Trophoblast cell (in vitro differentiated cells and primary cell): ENCODE data around the gene RAMP2.

ENCODE experiments used
- DNase-seq, 2 donors: peaks; one replicate each; pipeline ENCODE4 v3.0.0-alpha.2; 2016
- H2AFZ ChIP-seq: 2 replicates; pipeline ENCODE4 v1.6.1; 2013; ENCODE audit warnings: low read length, moderate library complexity, mild to moderate bottlenecking; ENCODE audit not compliant: insufficient read depth, poor library complexity
- H2AK5ac ChIP-seq: 2 replicates; pipeline ENCODE4 v1.6.1; 2013; ENCODE audit warnings: mild to moderate bottlenecking, low read length
- H2BK120ac ChIP-seq: 2 replicates; pipeline ENCODE4 v1.6.1; 2013; ENCODE audit warnings: low read length, mild to moderate bottlenecking, moderate library complexity; ENCODE audit not compliant: insufficient read depth, poor library complexity
- H2BK12ac ChIP-seq: 2 replicates; pipeline ENCODE4 v1.6.1; 2013; ENCODE audit warnings: mild to moderate bottlenecking, low read length, moderate library complexity
- H2BK5ac ChIP-seq: 2 replicates; pipeline ENCODE4 v1.6.1; 2013; ENCODE audit warnings: low read length, low read depth, moderate library complexity, mild to moderate bottlenecking; ENCODE audit not compliant: poor library complexity
- H3K14ac ChIP-seq: 2 replicates; pipeline ENCODE4 v1.6.1; 2013; ENCODE audit warnings: mild to moderate bottlenecking, low read length
- H3K18ac ChIP-seq: 2 replicates; pipeline ENCODE4 v1.6.1; 2013; ENCODE audit warnings: mild to moderate bottlenecking, low read length
- H3K23ac ChIP-seq: 2 replicates; pipeline ENCODE4 v1.6.1; 2013; ENCODE audit warnings: low read length
- H3K27ac ChIP-seq: 2 replicates; pipeline ENCODE4 v1.5.1; 2013; ENCODE audit warnings: low read depth, mild to moderate bottlenecking, inconsistent platforms, low read length, moderate library complexity
- H3K27me3 ChIP-seq: 2 replicates; pipeline ENCODE4 v1.6.1; 2013; ENCODE audit warnings: inconsistent platforms, mild to moderate bottlenecking, low read length, moderate library complexity; ENCODE audit not compliant: insufficient read depth
- H3K36me3 ChIP-seq, 2 experiments: 1 replicate in 1 of 2; 2 replicates in 1 of 2; pipeline ENCODE4 v1.6.1; 2013; ENCODE audit warnings: low read length in 2 of 2, mild to moderate bottlenecking in 2 of 2, moderate library complexity in 1 of 2; ENCODE audit not compliant: insufficient read depth in 2 of 2, control insufficient read depth in 1 of 2
- H3K4ac ChIP-seq: 2 replicates; pipeline ENCODE4 v1.6.1; 2013; ENCODE audit warnings: low read depth, mild to moderate bottlenecking, low read length, moderate library complexity
- H3K4me1 ChIP-seq, 2 experiments: 1 replicate in 1 of 2; 2 replicates in 1 of 2; pipeline ENCODE4 v1.6.1; 2013; ENCODE audit warnings: low read length in 2 of 2, mild to moderate bottlenecking in 2 of 2, moderate library complexity in 1 of 2; ENCODE audit not compliant: insufficient read depth in 2 of 2, control insufficient read depth in 1 of 2
- H3K4me2 ChIP-seq: 2 replicates; pipeline ENCODE4 v1.6.1; 2013; ENCODE audit warnings: inconsistent platforms, mild to moderate bottlenecking, low read length, moderate library complexity
- H3K4me3 ChIP-seq: 2 replicates; pipeline ENCODE4 v1.5.1; 2013; ENCODE audit warnings: mild to moderate bottlenecking, low read depth, low read length, inconsistent platforms
- H3K79me1 ChIP-seq: one replicate; pipeline ENCODE4 v1.6.1; 2013; ENCODE audit warnings: low read length
- H3K79me2 ChIP-seq: 2 replicates; pipeline ENCODE4 v1.6.1; 2013; ENCODE audit warnings: low read length, mild to moderate bottlenecking; ENCODE audit not compliant: control insufficient read depth, insufficient read depth, poor library complexity
- H3K9ac ChIP-seq: 2 replicates; pipeline ENCODE4 v1.6.1; 2013; ENCODE audit warnings: mild to moderate bottlenecking, low read length
- H3K9me3 ChIP-seq: 2 replicates; pipeline ENCODE4 v1.6.1; 2013; ENCODE audit warnings: low read depth, mild to moderate bottlenecking, control low read depth, inconsistent platforms, low read length; ENCODE audit not compliant: insufficient read depth
- H4K12ac ChIP-seq: 2 replicates; pipeline ENCODE4 v1.6.1; 2013; ENCODE audit warnings: low read depth, mild to moderate bottlenecking, low read length, moderate library complexity
- H4K8ac ChIP-seq: 2 replicates; pipeline ENCODE4 v1.6.1; 2013; ENCODE audit warnings: low read depth, mild to moderate bottlenecking, low read length, moderate library complexity
- H4K91ac ChIP-seq: one replicate; pipeline ENCODE4 v1.6.1; 2013; ENCODE audit warnings: low read depth, mild to moderate bottlenecking, low read length, moderate library complexity
- WGBS: extraction: QIAGEN DNeasy Blood & Tissue Kit; methylation state at CpG from one replicate; pipeline ENCODE4 v1.1.7; 2013; ENCODE audit warnings: missing lambda C conversion rate; ENCODE audit not compliant: insufficient read length, insufficient coverage; ENCODE audit errors: extremely low coverage; 5-methylcytosine and 5-hydroxymethylcytosine counted together

The RAMP2 gene

DNA sequence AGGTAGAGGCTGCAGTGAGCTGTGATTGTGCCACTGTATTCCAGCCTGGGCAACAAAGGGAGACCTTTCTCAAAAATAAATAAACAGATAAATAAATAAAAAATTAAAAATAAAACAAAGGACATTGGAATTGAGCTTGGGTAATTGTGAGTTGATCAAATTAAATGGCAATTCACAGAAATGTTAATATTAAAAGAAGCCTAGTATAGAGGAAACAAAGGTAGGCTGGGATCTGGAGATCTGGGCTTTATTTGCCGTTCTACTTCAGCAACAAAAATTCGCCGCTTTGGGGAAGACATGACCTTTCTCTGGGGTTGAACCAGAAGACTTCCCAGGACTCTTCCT is 11.9 kb downstream of the RAMP2 start:
- Histone ChIP-seq H3K79me1 (peaks cover 6% of the 10 kb centered on the region), H3K9ac (no peak overlapping the region), H3K23ac (no peak overlapping the region), H3K4me1 (peaks cover 0 to 2% of the 10 kb centered on the region in 2 experiments), H3K18ac (no peak overlapping the region), H2BK120ac (no peak overlapping the region), H2BK12ac (no peak overlapping the region), H4K91ac (no peak overlapping the region), H3K36me3 (peaks cover 7 to 16% of the 10 kb centered on the region in 2 experiments), H2AK5ac (no peak overlapping the region), H3K4me3 (no peak overlapping the region), H4K12ac (peak overlapping the region; percentile 63), H3K4ac (no peak overlapping the region), H3K4me2 (peak overlapping the region; percentile 69), H3K9me3 (no peaks in the 10 kb centered on the region), H3K14ac (no peak overlapping the region), H3K79me2 (no peaks in the 10 kb centered on the region), H3K27ac (no peak overlapping the region), H4K8ac (peak overlapping the region; percentile 97), H2BK5ac (no peak overlapping the region), H3K27me3 (no peaks in the 10 kb centered on the region), H2AFZ (peak overlapping the region; percentile 79)
- no peak for DNase-seq
- no CpG with 5 or more reads among the region's 3 CpGs for WGBS

DNA sequence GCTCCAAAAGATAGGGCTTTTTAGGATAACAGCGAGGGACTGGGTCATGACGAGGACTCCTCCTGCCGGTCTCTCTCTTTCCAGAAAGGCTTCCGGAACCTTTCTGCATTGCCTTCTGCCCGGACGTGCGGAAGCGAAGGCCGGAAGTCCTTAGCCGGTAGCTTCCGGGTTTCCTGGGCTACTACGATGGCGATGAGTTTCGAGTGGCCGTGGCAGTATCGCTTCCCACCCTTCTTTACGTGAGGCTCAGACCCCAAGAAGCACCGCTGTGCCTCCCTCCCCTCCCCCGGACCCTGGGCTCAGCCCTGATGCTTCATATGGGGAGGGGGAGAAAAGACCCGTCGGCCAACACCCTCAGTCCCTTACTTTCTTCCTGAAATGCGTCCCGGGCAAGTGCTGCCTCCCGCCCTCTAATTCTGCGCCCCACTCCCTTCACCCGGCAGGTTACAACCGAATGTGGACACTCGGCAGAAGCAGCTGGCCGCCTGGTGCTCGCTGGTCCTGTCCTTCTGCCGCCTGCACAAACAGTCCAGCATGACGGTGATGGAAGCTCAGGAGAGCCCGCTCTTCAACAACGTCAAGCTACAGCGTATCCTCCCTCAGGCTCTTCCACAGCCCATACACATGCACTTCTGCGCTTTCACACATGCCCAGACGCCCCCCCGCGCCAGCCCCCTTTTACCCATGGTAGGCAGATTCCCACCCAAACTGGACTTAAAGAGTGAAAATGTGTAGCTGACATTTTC is 12.4 kb downstream of the RAMP2 start, which contains the start of gene VPS25:
TSS of gene VPS25 (plus strand) at position 160 of the 746 bp plus-strand sequence. CDS start at position 187, 27 bp downstream.
- peak within 1 kb of the TSS; percentile 33 for H2AK5ac ChIP-seq
- peak within 1 kb of the TSS; percentile 78 for H4K12ac ChIP-seq
- peak; percentile 75 to 89 for DNase-seq
- H3K79me2 ChIP-seq, result no peaks in the 10 kb centered on the region
- WGBS, result no CpG with 5 or more reads among the region's 39 CpGs
- peak within 1 kb of the TSS; percentile 50 for H3K4ac ChIP-seq
- no peaks in the 10 kb centered on the region for H3K27me3 ChIP-seq
- peak within 1 kb of the TSS; percentile 28 for H2BK120ac ChIP-seq
- peak within 1 kb of the TSS; percentile 97 for H4K8ac ChIP-seq
- H3K27ac ChIP-seq, result peak within 1 kb of the TSS; percentile 36
- H3K36me3 ChIP-seq, result peaks cover 12 to 19% of the 10 kb centered on the region in 2 experiments
- H3K4me3 ChIP-seq, result peak within 1 kb of the TSS; percentile 92
- H3K18ac ChIP-seq, result peak within 1 kb of the TSS; percentile 91
- peak within 1 kb of the TSS; percentile 80 for H4K91ac ChIP-seq
- H3K4me1 ChIP-seq, result peaks cover 0 to 2% of the 10 kb centered on the region in 2 experiments
- H3K4me2 ChIP-seq, result peak within 1 kb of the TSS; percentile 69
- peak within 1 kb of the TSS; percentile 79 for H2AFZ ChIP-seq
- no peaks in the 10 kb centered on the region for H3K9me3 ChIP-seq
- no peak within 1 kb of the TSS for H2BK12ac ChIP-seq
- no peak within 1 kb of the TSS for H3K23ac ChIP-seq
- H3K14ac ChIP-seq, result peak within 1 kb of the TSS; percentile 78
- H3K79me1 ChIP-seq, result peaks cover 6% of the 10 kb centered on the region
- peak within 1 kb of the TSS; percentile 95 for H3K9ac ChIP-seq
- H2BK5ac ChIP-seq, result peak within 1 kb of the TSS; percentile 55

DNA sequence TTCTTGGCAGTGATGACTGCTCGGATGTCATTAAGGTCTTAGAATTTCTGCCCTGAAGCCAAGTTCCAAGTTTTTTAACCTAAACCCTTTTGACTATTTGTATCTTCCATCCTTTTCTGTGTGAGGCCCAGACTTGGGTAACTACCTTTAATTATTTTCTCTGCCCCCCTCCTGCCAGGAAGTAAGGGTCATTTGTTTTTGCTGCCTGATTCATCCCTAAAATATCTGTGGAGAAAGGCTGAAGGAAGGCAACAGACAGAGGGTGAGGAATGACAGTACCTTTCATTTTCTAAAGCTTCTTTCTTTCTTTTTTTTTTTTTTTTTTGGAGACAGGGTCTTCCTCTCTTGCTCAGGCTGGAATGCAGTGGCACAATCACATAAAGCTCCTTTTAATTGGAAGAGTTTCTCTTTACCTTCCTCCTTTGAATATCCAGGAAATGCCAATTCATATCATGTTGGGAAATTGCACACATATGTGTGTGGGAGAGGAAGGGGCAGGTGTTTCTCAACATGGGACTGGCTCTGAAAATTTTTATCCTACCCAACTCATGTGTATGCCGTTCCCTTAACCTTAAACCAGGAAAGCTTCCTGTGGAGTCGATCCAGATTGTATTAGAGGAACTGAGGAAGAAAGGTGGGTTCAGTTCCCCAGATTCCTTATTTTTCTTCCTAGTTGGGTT is 13.2 kb downstream of the RAMP2 start:
- Histone ChIP-seq H3K4ac (no peak overlapping the region), H2AFZ (peak overlapping the region; percentile 55), H3K9ac (peak overlapping the region; percentile 95), H3K79me2 (no peaks in the 10 kb centered on the region), H2AK5ac (no peak overlapping the region), H2BK12ac (no peak overlapping the region), H3K14ac (no peak overlapping the region), H3K4me1 (peaks cover 0 to 2% of the 10 kb centered on the region in 2 experiments), H3K27ac (peak overlapping the region; percentile 36), H2BK120ac (no peak overlapping the region), H3K23ac (no peak overlapping the region), H3K9me3 (no peaks in the 10 kb centered on the region), H2BK5ac (no peak overlapping the region), H3K27me3 (no peaks in the 10 kb centered on the region), H3K4me3 (no peak overlapping the region), H3K18ac (no peak overlapping the region), H3K79me1 (peaks cover 6% of the 10 kb centered on the region), H3K4me2 (peak overlapping the region; percentile 69), H3K36me3 (peaks cover 20 to 27% of the 10 kb centered on the region in 2 experiments), H4K91ac (peak overlapping the region; percentile 80), H4K12ac (peak overlapping the region; percentile 78), H4K8ac (peak overlapping the region; percentile 97)
- peak in 1 of 2 donors; percentile 11 for DNase-seq
- WGBS, result no CpG with 5 or more reads among the region's 3 CpGs

DNA sequence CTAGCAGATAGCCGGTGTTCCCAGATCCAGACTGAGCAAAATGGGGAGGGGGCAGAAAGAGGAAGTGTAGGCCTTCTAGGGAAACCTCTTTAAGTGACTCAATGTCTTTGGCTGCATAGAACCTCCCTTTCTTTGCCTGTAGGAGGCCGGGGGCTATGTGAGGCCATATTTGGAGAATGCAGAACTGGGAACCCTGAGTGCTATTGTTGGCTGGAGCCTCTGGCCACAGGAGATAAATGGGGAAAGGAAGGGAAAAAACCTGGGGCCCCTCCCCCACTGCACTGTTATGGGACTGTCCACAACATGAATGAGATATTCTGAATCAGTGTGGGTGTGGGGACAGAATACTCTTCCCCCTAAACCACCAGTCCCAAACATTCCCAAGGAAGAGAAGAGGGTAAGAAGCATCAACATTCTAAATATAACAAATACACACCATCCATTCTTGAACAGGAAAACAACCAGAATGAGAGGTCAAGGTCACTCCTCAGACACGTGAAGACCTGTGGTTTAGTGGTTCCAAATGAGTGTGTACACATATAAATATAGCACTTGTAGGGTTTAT is 14.6 kb downstream of the RAMP2 start:
- Histone ChIP-seq H4K91ac (no peak overlapping the region), H2AFZ (no peak overlapping the region), H4K8ac (no peak overlapping the region), H3K27ac (no peak overlapping the region), H3K18ac (no peak overlapping the region), H2AK5ac (no peak overlapping the region), H3K14ac (no peak overlapping the region), H2BK5ac (no peak overlapping the region), H3K4me2 (no peak overlapping the region), H3K4ac (no peak overlapping the region), H3K27me3 (no peaks in the 10 kb centered on the region), H3K79me1 (peaks cover 6% of the 10 kb centered on the region), H3K79me2 (peaks cover 2% of the 10 kb centered on the region), H3K4me1 (peaks cover 6 to 8% of the 10 kb centered on the region in 2 experiments), H3K23ac (no peak overlapping the region), H2BK12ac (no peak overlapping the region), H3K36me3 (peaks cover 22 to 29% of the 10 kb centered on the region in 2 experiments), H2BK120ac (no peak overlapping the region), H3K9ac (no peak overlapping the region), H4K12ac (no peak overlapping the region), H3K9me3 (no peaks in the 10 kb centered on the region), H3K4me3 (no peak overlapping the region)
- DNase-seq, result no peak
- WGBS, result no CpG with 5 or more reads among the region's 3 CpGs
